ENCODE measurements around the gene HUS1B. TPM values are rescaled to one million over a fixed set of nuclear protein-coding genes. Genes with fewer than 3 reads are reported as not detected.
A peak's percentile ranks its signal among the peaks of the same experiment; 100 is the strongest.

The HUS1B gene
- total and polyA plus RNA-seq, 2 of the 13 experiments (the other 11 are each of a cell fraction or from before 2014, with no cell fraction given) = 0.18 to 0.40 TPM

GRCh38 chr6:692356-692851 is 35.5 kb upstream of the HUS1B start (continued):
- TF ChIP-seq, protein P1, sequence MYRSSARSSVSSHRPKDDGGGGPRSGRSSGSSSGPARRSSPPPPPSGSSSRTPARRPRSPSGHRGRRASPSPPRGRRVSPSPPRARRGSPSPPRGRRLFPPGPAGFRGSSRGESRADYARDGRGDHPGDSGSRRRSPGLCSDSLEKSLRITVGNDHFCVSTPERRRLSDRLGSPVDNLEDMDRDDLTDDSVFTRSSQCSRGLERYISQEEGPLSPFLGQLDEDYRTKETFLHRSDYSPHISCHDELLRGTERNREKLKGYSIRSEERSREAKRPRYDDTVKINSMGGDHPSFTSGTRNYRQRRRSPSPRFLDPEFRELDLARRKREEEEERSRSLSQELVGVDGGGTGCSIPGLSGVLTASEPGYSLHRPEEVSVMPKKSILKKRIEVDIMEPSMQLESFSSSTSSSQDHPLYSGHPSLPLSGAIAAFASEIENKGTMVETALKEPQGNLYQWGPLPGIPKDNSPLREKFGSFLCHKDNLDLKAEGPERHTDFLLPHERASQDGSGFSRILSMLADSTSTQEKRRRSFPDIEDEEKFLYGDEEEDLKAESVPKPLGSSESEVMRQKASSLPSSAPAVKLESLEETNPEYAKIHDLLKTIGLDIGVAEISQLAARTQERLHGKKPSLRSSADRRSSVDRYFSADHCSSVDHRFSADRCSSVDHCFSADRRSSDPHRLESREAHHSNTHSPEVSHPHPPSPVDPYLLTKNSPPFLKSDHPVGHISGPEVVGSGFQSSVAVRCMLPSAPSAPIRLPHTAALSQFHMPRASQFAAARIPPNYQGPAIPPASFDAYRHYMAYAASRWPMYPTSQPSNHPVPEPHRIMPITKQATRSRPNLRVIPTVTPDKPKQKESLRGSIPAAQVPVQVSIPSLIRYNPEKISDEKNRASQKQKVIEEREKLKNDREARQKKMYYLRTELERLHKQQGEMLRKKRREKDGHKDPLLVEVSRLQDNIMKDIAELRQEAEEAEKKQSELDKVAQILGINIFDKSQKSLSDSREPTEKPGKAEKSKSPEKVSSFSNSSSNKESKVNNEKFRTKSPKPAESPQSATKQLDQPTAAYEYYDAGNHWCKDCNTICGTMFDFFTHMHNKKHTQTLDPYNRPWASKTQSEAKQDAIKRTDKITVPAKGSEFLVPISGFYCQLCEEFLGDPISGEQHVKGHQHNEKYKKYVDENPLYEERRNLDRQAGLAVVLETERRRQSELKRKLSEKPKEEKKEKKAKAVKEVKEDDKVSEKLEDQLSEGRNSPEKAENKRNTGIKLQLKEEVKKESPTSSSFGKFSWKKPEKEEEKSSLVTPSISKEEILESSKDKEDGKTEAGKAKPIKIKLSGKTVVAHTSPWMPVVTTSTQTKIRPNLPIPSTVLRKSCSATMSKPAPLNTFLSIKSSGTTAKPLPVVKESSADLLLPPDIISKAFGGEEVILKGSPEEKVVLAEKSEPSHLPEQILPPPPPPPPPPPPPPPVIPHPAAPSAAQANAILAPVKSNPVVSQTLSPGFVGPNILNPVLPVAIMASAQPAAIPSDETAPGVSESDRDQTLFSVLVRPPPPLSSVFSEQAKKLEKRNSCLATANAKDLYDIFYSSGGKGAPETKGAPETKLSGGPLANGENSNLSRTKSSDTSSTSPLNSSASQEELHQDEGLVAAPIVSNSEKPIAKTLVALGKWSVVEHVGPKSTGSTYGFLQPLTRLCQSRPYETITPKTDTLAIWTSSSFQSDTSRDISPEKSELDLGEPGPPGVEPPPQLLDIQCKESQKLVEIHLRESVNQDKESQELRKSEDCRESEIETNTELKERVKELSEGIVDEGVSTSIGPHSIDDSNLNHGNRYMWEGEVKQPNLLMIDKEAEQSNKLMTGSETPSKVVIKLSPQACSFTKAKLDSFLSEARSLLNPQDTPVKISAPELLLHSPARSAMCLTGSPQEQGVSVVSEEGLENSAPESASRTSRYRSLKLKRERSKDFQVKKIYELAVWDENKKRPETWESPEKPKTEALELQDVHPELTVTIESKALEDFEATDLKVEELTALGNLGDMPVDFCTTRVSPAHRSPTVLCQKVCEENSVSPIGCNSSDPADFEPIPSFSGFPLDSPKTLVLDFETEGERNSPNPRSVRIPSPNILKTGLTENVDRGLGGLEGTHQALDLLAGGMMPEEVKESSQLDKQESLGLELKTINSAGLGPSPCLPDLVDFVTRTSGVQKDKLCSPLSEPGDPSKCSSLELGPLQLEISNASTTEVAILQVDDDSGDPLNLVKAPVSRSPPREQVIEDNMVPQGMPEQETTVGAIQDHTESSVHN (CRISPR knock-in tag; IDR thresholded peaks at IDR 0.05) = no peak
- 0 out of 2 replicates have a peak, but pooled peaks have one; percentile 8 for TF ChIP-seq ZNF281 (CRISPR knock-in tag; IDR thresholded peaks at IDR 0.05; ENCODE audit: borderline replicate concordance)
- TF ChIP-seq, protein P2, sequence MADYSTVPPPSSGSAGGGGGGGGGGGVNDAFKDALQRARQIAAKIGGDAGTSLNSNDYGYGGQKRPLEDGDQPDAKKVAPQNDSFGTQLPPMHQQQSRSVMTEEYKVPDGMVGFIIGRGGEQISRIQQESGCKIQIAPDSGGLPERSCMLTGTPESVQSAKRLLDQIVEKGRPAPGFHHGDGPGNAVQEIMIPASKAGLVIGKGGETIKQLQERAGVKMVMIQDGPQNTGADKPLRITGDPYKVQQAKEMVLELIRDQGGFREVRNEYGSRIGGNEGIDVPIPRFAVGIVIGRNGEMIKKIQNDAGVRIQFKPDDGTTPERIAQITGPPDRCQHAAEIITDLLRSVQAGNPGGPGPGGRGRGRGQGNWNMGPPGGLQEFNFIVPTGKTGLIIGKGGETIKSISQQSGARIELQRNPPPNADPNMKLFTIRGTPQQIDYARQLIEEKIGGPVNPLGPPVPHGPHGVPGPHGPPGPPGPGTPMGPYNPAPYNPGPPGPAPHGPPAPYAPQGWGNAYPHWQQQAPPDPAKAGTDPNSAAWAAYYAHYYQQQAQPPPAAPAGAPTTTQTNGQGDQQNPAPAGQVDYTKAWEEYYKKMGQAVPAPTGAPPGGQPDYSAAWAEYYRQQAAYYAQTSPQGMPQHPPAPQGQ (CRISPR knock-in tag; IDR thresholded peaks at IDR 0.05; ENCODE audit: borderline replicate concordance) = no peak
- TF ChIP-seq, protein P3, sequence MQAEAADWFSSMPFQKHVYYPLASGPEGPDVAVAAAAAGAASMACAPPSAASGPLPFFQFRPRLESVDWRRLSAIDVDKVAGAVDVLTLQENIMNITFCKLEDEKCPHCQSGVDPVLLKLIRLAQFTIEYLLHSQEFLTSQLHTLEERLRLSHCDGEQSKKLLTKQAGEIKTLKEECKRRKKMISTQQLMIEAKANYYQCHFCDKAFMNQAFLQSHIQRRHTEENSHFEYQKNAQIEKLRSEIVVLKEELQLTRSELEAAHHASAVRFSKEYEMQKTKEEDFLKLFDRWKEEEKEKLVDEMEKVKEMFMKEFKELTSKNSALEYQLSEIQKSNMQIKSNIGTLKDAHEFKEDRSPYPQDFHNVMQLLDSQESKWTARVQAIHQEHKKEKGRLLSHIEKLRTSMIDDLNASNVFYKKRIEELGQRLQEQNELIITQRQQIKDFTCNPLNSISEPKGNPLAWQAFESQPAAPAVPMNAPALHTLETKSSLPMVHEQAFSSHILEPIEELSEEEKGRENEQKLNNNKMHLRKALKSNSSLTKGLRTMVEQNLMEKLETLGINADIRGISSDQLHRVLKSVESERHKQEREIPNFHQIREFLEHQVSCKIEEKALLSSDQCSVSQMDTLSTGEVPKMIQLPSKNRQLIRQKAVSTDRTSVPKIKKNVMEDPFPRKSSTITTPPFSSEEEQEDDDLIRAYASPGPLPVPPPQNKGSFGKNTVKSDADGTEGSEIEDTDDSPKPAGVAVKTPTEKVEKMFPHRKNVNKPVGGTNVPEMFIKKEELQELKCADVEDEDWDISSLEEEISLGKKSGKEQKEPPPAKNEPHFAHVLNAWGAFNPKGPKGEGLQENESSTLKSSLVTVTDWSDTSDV (CRISPR knock-in tag; IDR thresholded peaks at IDR 0.05) = peak; percentile 77
- TF ChIP-seq ZNF567 (CRISPR knock-in tag; IDR thresholded peaks at IDR 0.05; ENCODE audit: borderline replicate concordance) = no peak; the same call in none of the 2 replicates
- no peak for TF ChIP-seq ZBTB7A (CRISPR knock-in tag; IDR thresholded peaks at IDR 0.05)
- TF ChIP-seq ZMYM3 (CRISPR knock-in tag; IDR thresholded peaks at IDR 0.05) = peak; percentile 92
- 0 out of 2 replicates have a peak, but pooled peaks have one; percentile 20 for TF ChIP-seq ZNF10 (CRISPR knock-in tag; IDR thresholded peaks at IDR 0.05; ENCODE audit: borderline replicate concordance, low read depth)
- TF ChIP-seq, protein P4, sequence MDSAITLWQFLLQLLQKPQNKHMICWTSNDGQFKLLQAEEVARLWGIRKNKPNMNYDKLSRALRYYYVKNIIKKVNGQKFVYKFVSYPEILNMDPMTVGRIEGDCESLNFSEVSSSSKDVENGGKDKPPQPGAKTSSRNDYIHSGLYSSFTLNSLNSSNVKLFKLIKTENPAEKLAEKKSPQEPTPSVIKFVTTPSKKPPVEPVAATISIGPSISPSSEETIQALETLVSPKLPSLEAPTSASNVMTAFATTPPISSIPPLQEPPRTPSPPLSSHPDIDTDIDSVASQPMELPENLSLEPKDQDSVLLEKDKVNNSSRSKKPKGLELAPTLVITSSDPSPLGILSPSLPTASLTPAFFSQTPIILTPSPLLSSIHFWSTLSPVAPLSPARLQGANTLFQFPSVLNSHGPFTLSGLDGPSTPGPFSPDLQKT (CRISPR knock-in tag; IDR thresholded peaks at IDR 0.05; ENCODE audit: borderline replicate concordance) = no peak
